H1 (cell line): ENCODE results near the gene ARHGDIB.

Experiments
- EP300 ChIP-seq, 2 experiments: IDR thresholded peaks; 1 replicate in 1 of 2; 2 replicates in 1 of 2; pipeline ENCODE4 v1.6.1; 2011 to 2012; ENCODE audit warnings: low read depth in 2 of 2, low read length in 2 of 2, mild to moderate bottlenecking in 2 of 2, borderline replicate concordance in 1 of 2, inconsistent platforms in 1 of 2, moderate library complexity in 1 of 2
- JUND ChIP-seq: IDR thresholded peaks from 2 replicates; pipeline ENCODE4 v1.6.1; 2011; ENCODE audit warnings: mild to moderate bottlenecking, improper control_type of control experiment, low read length
- NRF1 ChIP-seq: IDR thresholded peaks from 2 replicates; pipeline ENCODE4 v1.6.1; 2011; ENCODE audit warnings: mild to moderate bottlenecking, low read depth, low read length, improper control_type of control experiment
- POLR2AphosphoS5 ChIP-seq: IDR thresholded peaks from 2 replicates; pipeline ENCODE4 v1.6.1; 2011; ENCODE audit warnings: low read depth, low read length
- YY1 ChIP-seq: IDR thresholded peaks from 2 replicates; pipeline ENCODE4 v1.6.1; 2011; ENCODE audit warnings: low read depth, mild to moderate bottlenecking, low read length
- TF ChIP-seq, protein P1 (sequence below), 3 experiments: IDR thresholded peaks; 1 replicate in 2 of 3; 2 replicates in 1 of 3; pipeline versions ENCODE4 v1.5.1 to v1.6.1; 2011; ENCODE audit warnings: low read length in 3 of 3, mild to moderate bottlenecking in 3 of 3, inconsistent platforms in 2 of 3, low read depth in 1 of 3, moderate library complexity in 1 of 3; ENCODE audit not compliant: insufficient read depth in 1 of 3; ENCODE audit errors: control extremely low read depth in 1 of 3

DNA sequence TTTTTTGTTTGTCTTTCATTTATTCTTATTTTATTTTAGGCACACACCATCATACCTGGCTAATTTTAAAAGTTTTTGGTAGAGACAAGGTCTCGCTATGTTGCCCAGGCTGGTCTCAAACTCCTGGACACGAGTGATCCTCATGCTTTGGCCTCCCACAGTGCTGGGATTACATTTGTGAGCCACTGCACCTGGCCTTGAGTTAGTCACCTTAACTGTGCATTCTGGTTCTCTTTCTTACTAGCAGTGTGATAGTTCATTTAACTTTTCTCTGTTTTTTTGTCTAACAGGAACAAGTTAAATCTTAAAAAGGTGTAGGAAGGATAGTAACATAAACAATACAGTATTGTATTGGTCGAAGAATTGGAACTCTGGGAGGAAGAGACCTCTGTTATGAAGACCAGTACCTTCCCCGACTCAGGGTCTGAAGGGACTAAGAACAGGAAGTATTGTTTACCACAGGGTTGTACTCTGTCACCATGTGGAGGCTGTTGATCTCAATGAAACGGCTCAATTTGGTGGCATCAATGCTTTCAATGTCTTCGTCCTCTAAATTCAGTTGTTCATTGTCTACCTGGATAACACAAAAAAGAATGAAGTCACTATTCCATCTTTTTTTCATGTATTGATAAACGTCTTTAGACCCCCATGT lies 40.8 kb downstream of the ARHGDIB start:
- TF ChIP-seq YY1 (no peak), POLR2AphosphoS5 (no peak), NRF1 (no peak), JUND (no peak), EP300 (IDR thresholded peaks at IDR 0.05; ENCODE audit: borderline replicate concordance in 1 of 2, low read depth in 2 of 2, low read length in 2 of 2) (no peak)
- TF ChIP-seq, protein P1, sequence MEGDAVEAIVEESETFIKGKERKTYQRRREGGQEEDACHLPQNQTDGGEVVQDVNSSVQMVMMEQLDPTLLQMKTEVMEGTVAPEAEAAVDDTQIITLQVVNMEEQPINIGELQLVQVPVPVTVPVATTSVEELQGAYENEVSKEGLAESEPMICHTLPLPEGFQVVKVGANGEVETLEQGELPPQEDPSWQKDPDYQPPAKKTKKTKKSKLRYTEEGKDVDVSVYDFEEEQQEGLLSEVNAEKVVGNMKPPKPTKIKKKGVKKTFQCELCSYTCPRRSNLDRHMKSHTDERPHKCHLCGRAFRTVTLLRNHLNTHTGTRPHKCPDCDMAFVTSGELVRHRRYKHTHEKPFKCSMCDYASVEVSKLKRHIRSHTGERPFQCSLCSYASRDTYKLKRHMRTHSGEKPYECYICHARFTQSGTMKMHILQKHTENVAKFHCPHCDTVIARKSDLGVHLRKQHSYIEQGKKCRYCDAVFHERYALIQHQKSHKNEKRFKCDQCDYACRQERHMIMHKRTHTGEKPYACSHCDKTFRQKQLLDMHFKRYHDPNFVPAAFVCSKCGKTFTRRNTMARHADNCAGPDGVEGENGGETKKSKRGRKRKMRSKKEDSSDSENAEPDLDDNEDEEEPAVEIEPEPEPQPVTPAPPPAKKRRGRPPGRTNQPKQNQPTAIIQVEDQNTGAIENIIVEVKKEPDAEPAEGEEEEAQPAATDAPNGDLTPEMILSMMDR (IDR thresholded peaks at IDR 0.05; ENCODE audit: control extremely low read depth in 1 of 3, insufficient read depth in 1 of 3, low read depth in 1 of 3, low read length in 3 of 3): no peak
